ENCODE results near the gene ATP5F1D.

Gene ATP5F1D

GRCh38 chr19:1224047-1224825, 17.3 kb upstream of the ATP5F1D start:
- TF ChIP-seq CTCF (IDR thresholded peaks at IDR 0.05; ENCODE audit: insufficient read depth, low read length) (no peak), POLR2AphosphoS5 (IDR thresholded peaks at IDR 0.05; ENCODE audit: low read depth) (no peak), GABPA (IDR thresholded peaks at IDR 0.05; ENCODE audit: low read depth) (no peak), SPI1 (IDR thresholded peaks at IDR 0.05; ENCODE audit: borderline replicate concordance, low read depth) (no peak)
- TF ChIP-seq, protein P1, sequence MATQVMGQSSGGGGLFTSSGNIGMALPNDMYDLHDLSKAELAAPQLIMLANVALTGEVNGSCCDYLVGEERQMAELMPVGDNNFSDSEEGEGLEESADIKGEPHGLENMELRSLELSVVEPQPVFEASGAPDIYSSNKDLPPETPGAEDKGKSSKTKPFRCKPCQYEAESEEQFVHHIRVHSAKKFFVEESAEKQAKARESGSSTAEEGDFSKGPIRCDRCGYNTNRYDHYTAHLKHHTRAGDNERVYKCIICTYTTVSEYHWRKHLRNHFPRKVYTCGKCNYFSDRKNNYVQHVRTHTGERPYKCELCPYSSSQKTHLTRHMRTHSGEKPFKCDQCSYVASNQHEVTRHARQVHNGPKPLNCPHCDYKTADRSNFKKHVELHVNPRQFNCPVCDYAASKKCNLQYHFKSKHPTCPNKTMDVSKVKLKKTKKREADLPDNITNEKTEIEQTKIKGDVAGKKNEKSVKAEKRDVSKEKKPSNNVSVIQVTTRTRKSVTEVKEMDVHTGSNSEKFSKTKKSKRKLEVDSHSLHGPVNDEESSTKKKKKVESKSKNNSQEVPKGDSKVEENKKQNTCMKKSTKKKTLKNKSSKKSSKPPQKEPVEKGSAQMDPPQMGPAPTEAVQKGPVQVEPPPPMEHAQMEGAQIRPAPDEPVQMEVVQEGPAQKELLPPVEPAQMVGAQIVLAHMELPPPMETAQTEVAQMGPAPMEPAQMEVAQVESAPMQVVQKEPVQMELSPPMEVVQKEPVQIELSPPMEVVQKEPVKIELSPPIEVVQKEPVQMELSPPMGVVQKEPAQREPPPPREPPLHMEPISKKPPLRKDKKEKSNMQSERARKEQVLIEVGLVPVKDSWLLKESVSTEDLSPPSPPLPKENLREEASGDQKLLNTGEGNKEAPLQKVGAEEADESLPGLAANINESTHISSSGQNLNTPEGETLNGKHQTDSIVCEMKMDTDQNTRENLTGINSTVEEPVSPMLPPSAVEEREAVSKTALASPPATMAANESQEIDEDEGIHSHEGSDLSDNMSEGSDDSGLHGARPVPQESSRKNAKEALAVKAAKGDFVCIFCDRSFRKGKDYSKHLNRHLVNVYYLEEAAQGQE (IDR thresholded peaks at IDR 0.05; ENCODE audit: insufficient replicate concordance, low read depth), result no peak
- DNase-seq (ENCODE audit: low read depth in 1 of 2, low spot score in 1 of 2), result no peak

GRCh38 chr19:1224847-1225246, 16.7 kb upstream of the ATP5F1D start:
- DNase-seq (ENCODE audit: low read depth in 1 of 2, low spot score in 1 of 2), result no peak
- Histone ChIP-seq H3K27me3 (ENCODE audit: insufficient read depth, poor library complexity, severe bottlenecking) (no peaks in the 10 kb centered on the region), H3K4me3 (replicated peaks; ENCODE audit: insufficient read depth, low read length) (no peak overlapping the region), H3K27ac (replicated peaks) (no peak overlapping the region)
- no peak for TF ChIP-seq SPI1 (IDR thresholded peaks at IDR 0.05; ENCODE audit: borderline replicate concordance, low read depth)
- TF ChIP-seq GABPA (IDR thresholded peaks at IDR 0.05; ENCODE audit: low read depth), result no peak
- TF ChIP-seq CTCF (IDR thresholded peaks at IDR 0.05; ENCODE audit: insufficient read depth, low read length), result no peak
- TF ChIP-seq, protein P1 (IDR thresholded peaks at IDR 0.05; ENCODE audit: insufficient replicate concordance, low read depth), result no peak
- TF ChIP-seq POLR2AphosphoS5 (IDR thresholded peaks at IDR 0.05; ENCODE audit: low read depth), result no peak

More at GRCh38 chr19:1224047-1224825, 17.3 kb upstream of the ATP5F1D start:
- H3K4me3 ChIP-seq (replicated peaks; ENCODE audit: insufficient read depth, low read length), result no peak overlapping the region
- no peaks in the 10 kb centered on the region for H3K27me3 ChIP-seq (ENCODE audit: insufficient read depth, poor library complexity, severe bottlenecking)
- no peak overlapping the region for H3K27ac ChIP-seq (replicated peaks)

GRCh38 chr19:1225440-1226226, 15.9 kb upstream of the ATP5F1D start:
- Histone ChIP-seq H3K4me3 (replicated peaks; ENCODE audit: insufficient read depth, low read length) (no peak overlapping the region), H3K27ac (replicated peaks) (no peak overlapping the region), H3K27me3 (ENCODE audit: insufficient read depth, poor library complexity, severe bottlenecking) (no peaks in the 10 kb centered on the region)
- no peak for DNase-seq (ENCODE audit: low read depth in 1 of 2, low spot score in 1 of 2)
- no peak for TF ChIP-seq POLR2AphosphoS5 (IDR thresholded peaks at IDR 0.05; ENCODE audit: low read depth)
- TF ChIP-seq CTCF (IDR thresholded peaks at IDR 0.05; ENCODE audit: insufficient read depth, low read length), result no peak

Measured in HL-60 (cell line).